HCT116 (cell line): ENCODE measurements around the gene NAA50. TPM values are rescaled to one million over a fixed set of nuclear protein-coding genes. Genes with fewer than 3 reads are reported as not detected.

Source experiments
- ATAC-seq: fragments of 200-7000 bp; cut with Tn5 transposase; 2 replicates; pipeline ENCODE4 v1.9.1; 2020; ENCODE audit warnings: mild to moderate bottlenecking, moderate library complexity
- BruUV-seq: library from RNA; stranded (reverse); fragments of 400-500 nt; replicated peaks from 2 replicates; lab custom pipeline; 2021; lab: Mats Ljungman, UMichigan
- CTCF ChIA-PET: fragments of 300-600 bp; sonication (Branson Sonifier 250); formaldehyde crosslinking; loops from one replicate; lab custom pipeline; 2021; ENCODE audit warnings: antibody characterized with exemption; lab: Charles Lee
- POLR2A ChIA-PET: fragments of 300-600, 350-600 bp; sonication (Branson Sonifier 250); formaldehyde crosslinking; loops from one replicate; lab custom pipeline; 2021; ENCODE audit warnings: antibody characterized with exemption; lab: Charles Lee
- RAD21 ChIA-PET, 2 experiments: fragments of 300-600 bp; sonication (Branson Sonifier 250); formaldehyde crosslinking; loops; one replicate each; lab custom pipeline; 2023; ENCODE audit warnings: low total read pairs in 2 of 2; ENCODE audit not compliant: uncharacterized antibody in 2 of 2, unreplicated experiment in 2 of 2, low non-redundant PET in 1 of 2; lab: Charles Lee
- DNase-seq: peaks from one replicate; pipeline ENCODE4 v3.0.0-alpha.2; 2010; ENCODE audit warnings: low read depth, low spot score
- H2AFZ ChIP-seq: fragments of 200-600 bp; shearing (Covaris generic), sonication (generic); 2 replicates; pipeline ENCODE4 v1.6.1; 2017; ENCODE audit warnings: low read depth, mixed run types, mixed read lengths, antibody characterized with exemption, low read length; ENCODE audit not compliant: poor library complexity, severe bottlenecking
- H3K27ac ChIP-seq: 2 replicates; pipeline ENCODE4 v1.5.1; 2012; ENCODE audit warnings: low read depth, low read length
- H3K27me3 ChIP-seq: fragments of 200-600 bp; sonication (generic); 2 replicates; pipeline ENCODE4 v1.6.1; 2016; ENCODE audit warnings: mixed run types, low read length, mixed read lengths; ENCODE audit not compliant: insufficient read depth
- H3K36me3 ChIP-seq, 2 experiments: fragments of 200-500 bp in 1 of 2; fragments of 200-600 bp in 1 of 2; sonication (Bioruptor generic) in 1 of 2; sonication (generic) in 1 of 2; 2 replicates each; pipeline versions ENCODE4 v1.5.1 to v1.6.1; 2014 to 2016; ENCODE audit warnings: low read length in 2 of 2, inconsistent platforms in 1 of 2, mixed read lengths in 1 of 2, mixed run types in 1 of 2; ENCODE audit not compliant: insufficient read depth in 2 of 2, control insufficient read depth in 1 of 2
- H3K4me1 ChIP-seq, 2 experiments: fragments of 200-600 bp in 1 of 2; sonication (generic) in 1 of 2; 2 replicates each; pipeline versions ENCODE4 v1.5.1 to v1.6.1; 2012 to 2017; ENCODE audit warnings: low read length in 2 of 2, inconsistent platforms in 1 of 2, mild to moderate bottlenecking in 1 of 2, mixed read lengths in 1 of 2, mixed run types in 1 of 2, moderate library complexity in 1 of 2; ENCODE audit not compliant: insufficient read depth in 2 of 2, control insufficient read depth in 1 of 2
- H3K4me2 ChIP-seq: fragments of 200-600 bp; sonication (generic); 2 replicates; pipeline ENCODE4 v1.6.1; 2017; ENCODE audit warnings: mixed run types, low read length, mixed read lengths
- H3K4me3 ChIP-seq, 2 experiments: fragments of 200-600 bp in 1 of 2; sonication (generic) in 1 of 2; replicated peaks in 1 of 2; 2 replicates each; pipeline ENCODE4 v1.5.1; 2011 to 2016; ENCODE audit warnings: low read length in 2 of 2, control low read depth in 1 of 2, low read depth in 1 of 2, mild to moderate bottlenecking in 1 of 2, mixed read lengths in 1 of 2, mixed run types in 1 of 2
- H3K79me2 ChIP-seq: fragments of 200-600 bp; sonication (generic); 2 replicates; pipeline ENCODE4 v1.6.1; 2017; ENCODE audit warnings: mild to moderate bottlenecking, mixed run types, low read length, moderate library complexity, mixed read lengths; ENCODE audit not compliant: insufficient read depth
- H3K9ac ChIP-seq: fragments of 200-600 bp; sonication (generic); 2 replicates; pipeline ENCODE4 v1.6.1; 2016; ENCODE audit warnings: low read length, mixed read lengths
- H3K9me2 ChIP-seq: fragments of 200-600 bp; sonication (generic), shearing (Covaris generic); 2 replicates; pipeline ENCODE4 v1.6.1; 2017; ENCODE audit warnings: mixed run types, mild to moderate bottlenecking, moderate library complexity; ENCODE audit not compliant: insufficient read depth
- H3K9me3 ChIP-seq, 2 experiments: fragments of 200-500 bp in 1 of 2; fragments of 200-600 bp in 1 of 2; sonication (Bioruptor generic) in 1 of 2; sonication (generic) in 1 of 2; 2 replicates each; pipeline ENCODE4 v1.6.1; 2014 to 2017; ENCODE audit warnings: low read length in 2 of 2, mixed read lengths in 2 of 2, inconsistent platforms in 1 of 2, low read depth in 1 of 2, mild to moderate bottlenecking in 1 of 2, mixed run types in 1 of 2, moderate library complexity in 1 of 2; ENCODE audit not compliant: control insufficient read depth in 1 of 2, insufficient read depth in 1 of 2
- H4K20me1 ChIP-seq: fragments of 200-600 bp; sonication (generic), shearing (Covaris generic); 2 replicates; pipeline ENCODE4 v1.6.1; 2017; ENCODE audit warnings: mixed run types, mild to moderate bottlenecking, moderate library complexity; ENCODE audit not compliant: insufficient read depth
- EGR1 ChIP-seq: IDR thresholded peaks from 2 replicates; pipeline ENCODE4 v1.6.1; 2012; ENCODE audit warnings: low read depth
- POLR2AphosphoS5 ChIP-seq: IDR thresholded peaks from 2 replicates; pipeline ENCODE4 v1.6.1; 2011; ENCODE audit warnings: mild to moderate bottlenecking, low read depth, low read length, moderate library complexity
- SIN3A ChIP-seq: IDR thresholded peaks from 2 replicates; pipeline ENCODE4 v1.6.1; 2012; ENCODE audit warnings: low read depth
- SP1 ChIP-seq: IDR thresholded peaks from 2 replicates; pipeline ENCODE4 v1.6.1; 2012; ENCODE audit warnings: low read depth
- TCF7L2 ChIP-seq: IDR thresholded peaks from 2 replicates; pipeline ENCODE4 v1.7.0; 2011; ENCODE audit warnings: borderline replicate concordance, inconsistent platforms; ENCODE audit not compliant: insufficient read depth, insufficient read length; ENCODE audit errors: extremely low read depth
- YY1 ChIP-seq: IDR thresholded peaks from 2 replicates; pipeline ENCODE4 v1.6.1; 2011; ENCODE audit warnings: low read length, low read depth, moderate library complexity, mild to moderate bottlenecking; ENCODE audit not compliant: insufficient replicate concordance; ENCODE audit errors: extremely low read depth
- ZBTB33 ChIP-seq: IDR thresholded peaks from 2 replicates; pipeline ENCODE4 v1.6.1; 2011; ENCODE audit warnings: mild to moderate bottlenecking, low read length, moderate library complexity; ENCODE audit not compliant: insufficient replicate concordance; ENCODE audit errors: extremely low read depth
- intact Hi-C: fragments of 100-400 bp; cut with micrococcal nuclease; formaldehyde crosslinking; loops from 2 replicates; pipeline ENCODE4 v1.10.0; 2022
- total RNA-seq: library from RNA; stranded (reverse); gene quantifications from one replicate; pipeline ENCODE4 v1.2.1, GENCODE V29; 2021; ENCODE audit not compliant: unreplicated experiment
- TF ChIP-seq, protein P1 (sequence below), 3 experiments: fragments of 200-600 bp in 1 of 3; sonication (generic) in 1 of 3; IDR thresholded peaks in 2 of 3; conservative IDR thresholded peaks in 1 of 3; 2 replicates each; pipeline ENCODE4 v1.5.1; 2012 to 2017; ENCODE audit warnings: low read depth in 2 of 3, low read length in 2 of 3, antibody characterized with exemption in 1 of 3, borderline replicate concordance in 1 of 3, control low read depth in 1 of 3, mild to moderate bottlenecking in 1 of 3, mixed read lengths in 1 of 3, mixed run types in 1 of 3, moderate library complexity in 1 of 3; ENCODE audit not compliant: insufficient read depth in 1 of 3

Gene NAA50
- total RNA-seq, 1 experiment from 2014 or later: 233 TPM

DNA sequence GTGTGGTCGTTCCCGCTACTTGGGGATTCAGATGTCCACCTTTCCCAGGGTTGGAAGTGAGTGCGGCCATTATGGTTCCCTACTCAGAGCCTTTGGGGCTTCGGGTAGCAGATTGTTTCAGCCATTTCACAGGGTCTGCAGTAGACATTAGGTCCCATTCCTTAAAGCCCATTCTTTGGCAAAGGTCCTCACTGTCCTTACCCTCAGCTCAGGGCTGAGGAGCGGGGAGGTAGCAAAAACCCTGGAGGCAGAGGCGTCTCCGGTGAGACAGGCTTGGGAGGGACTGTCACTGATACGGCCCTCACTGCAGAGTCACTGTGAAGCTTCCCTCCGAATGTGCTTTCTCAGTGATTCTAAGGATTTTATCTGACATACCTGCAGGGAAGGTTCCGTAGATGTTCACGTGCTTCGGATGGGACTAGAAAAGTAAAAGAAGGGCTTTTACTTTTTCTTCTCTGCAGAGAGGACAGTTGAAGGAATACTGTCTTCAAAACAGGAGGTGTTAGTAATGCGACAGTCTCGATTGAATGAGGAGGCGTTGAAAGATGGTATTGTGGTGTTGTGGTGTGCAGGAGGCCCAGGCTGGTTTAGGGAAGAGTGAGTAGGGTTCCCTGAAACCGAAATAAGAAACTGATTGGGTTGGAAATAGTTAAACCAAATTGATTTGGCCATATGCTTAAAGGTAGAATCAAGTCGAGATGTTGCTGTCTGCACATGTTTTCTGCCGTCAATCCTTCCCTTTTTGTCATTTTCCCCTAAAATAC, 1.4 kb upstream of the NAA50 start:
- DNase-seq: no peak
- Histone ChIP-seq H3K27ac (peak overlapping the region; percentile 95), H3K9ac (peak overlapping the region; percentile 99), H3K9me2 (no peaks in the 10 kb centered on the region), H3K27me3 (no peaks in the 10 kb centered on the region), H3K9me3 (no peaks in the 10 kb centered on the region)
- RAD21 ChIA-PET: no interaction called here
- BruUV-seq: TSS peak; percentile 67
- CTCF ChIA-PET: no interaction called here
- intact Hi-C loops: no loop called here
- TF ChIP-seq YY1 (no peak), SIN3A (no peak), EGR1 (no peak), SP1 (no peak), POLR2AphosphoS5 (no peak), ZBTB33 (no peak), TCF7L2 (no peak)
- TF ChIP-seq, protein P1, sequence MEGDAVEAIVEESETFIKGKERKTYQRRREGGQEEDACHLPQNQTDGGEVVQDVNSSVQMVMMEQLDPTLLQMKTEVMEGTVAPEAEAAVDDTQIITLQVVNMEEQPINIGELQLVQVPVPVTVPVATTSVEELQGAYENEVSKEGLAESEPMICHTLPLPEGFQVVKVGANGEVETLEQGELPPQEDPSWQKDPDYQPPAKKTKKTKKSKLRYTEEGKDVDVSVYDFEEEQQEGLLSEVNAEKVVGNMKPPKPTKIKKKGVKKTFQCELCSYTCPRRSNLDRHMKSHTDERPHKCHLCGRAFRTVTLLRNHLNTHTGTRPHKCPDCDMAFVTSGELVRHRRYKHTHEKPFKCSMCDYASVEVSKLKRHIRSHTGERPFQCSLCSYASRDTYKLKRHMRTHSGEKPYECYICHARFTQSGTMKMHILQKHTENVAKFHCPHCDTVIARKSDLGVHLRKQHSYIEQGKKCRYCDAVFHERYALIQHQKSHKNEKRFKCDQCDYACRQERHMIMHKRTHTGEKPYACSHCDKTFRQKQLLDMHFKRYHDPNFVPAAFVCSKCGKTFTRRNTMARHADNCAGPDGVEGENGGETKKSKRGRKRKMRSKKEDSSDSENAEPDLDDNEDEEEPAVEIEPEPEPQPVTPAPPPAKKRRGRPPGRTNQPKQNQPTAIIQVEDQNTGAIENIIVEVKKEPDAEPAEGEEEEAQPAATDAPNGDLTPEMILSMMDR (IDR thresholded peaks at IDR 0.05 in 2 of 3, conservative IDR thresholded peaks at IDR 0.05 in 1 of 3; ENCODE audit: borderline replicate concordance in 1 of 3, insufficient read depth in 1 of 3, low read depth in 2 of 3, low read length in 2 of 3): no peak
- TF ChIP-seq, all 23 proteins: peak for 0
- 0 out of 2 replicates have a peak, but pooled peaks have one; percentile 1 for ATAC-seq
- Histone ChIP-seq H3K79me2 (peaks cover 69% of the 10 kb centered on the region), H3K36me3 (peaks cover 2 to 9% of the 10 kb centered on the region in 2 experiments; a peak in 1 of 4 replicates), H3K4me2 (peak overlapping the region; percentile 90), H4K20me1 (peaks cover 22% of the 10 kb centered on the region; the same call in 1 of the 2 replicates), H3K4me1 (peaks cover 6 to 23% of the 10 kb centered on the region in 2 experiments; a peak in 3 of 4 replicates), H3K4me3 (peak overlapping the region; percentile 93), H2AFZ (peak overlapping the region; percentile 98)
- POLR2A ChIA-PET: interaction anchor here (1.2 to 2.7 kb wide), 3 partner anchors 11 to 77 kb away, joined by 3 to 7 read pairs (median 3); no protein-coding TSS in a partner anchor
